GM23338 (cell line): Measurements from ENCODE around the gene TRAK1. TPM values are rescaled to one million over a fixed set of nuclear protein-coding genes. Genes with fewer than 3 reads are reported as not detected.

Experiments
- ATAC-seq: fragments of 200-7000 bp; cut with Tn5 transposase; 3 replicates; pipeline ENCODE4 v1.9.1; 2020
- DNase-seq: peaks from one replicate; pipeline ENCODE4 v3.0.0-alpha.2; 2015; ENCODE audit warnings: low spot score
- H2AFZ ChIP-seq: fragments of 200-600 bp; sonication (generic); 2 replicates; pipeline ENCODE4 v1.8.0; 2016; ENCODE audit warnings: antibody characterized with exemption, mild to moderate bottlenecking, moderate library complexity
- H3F3A ChIP-seq: fragments of 200-600 bp; sonication (generic); replicated peaks from 2 replicates; pipeline ENCODE4 v1.8.0; 2017; ENCODE audit warnings: antibody characterized with exemption, mixed run types, low read depth
- H3K27ac ChIP-seq: fragments of 200-600 bp; sonication (generic); 2 replicates; pipeline ENCODE4 v1.6.1; 2016; ENCODE audit warnings: low read depth
- H3K27me3 ChIP-seq: fragments of 200-600 bp; sonication (generic); 2 replicates; pipeline ENCODE4 v1.8.0; 2016; ENCODE audit warnings: mild to moderate bottlenecking, mixed run types, moderate library complexity; ENCODE audit not compliant: insufficient read depth
- H3K36me3 ChIP-seq: fragments of 200-600 bp; sonication (generic); 2 replicates; pipeline ENCODE4 v1.8.0; 2016; ENCODE audit warnings: mild to moderate bottlenecking; ENCODE audit not compliant: insufficient read depth
- H3K4me1 ChIP-seq: fragments of 200-600 bp; sonication (generic); 2 replicates; pipeline ENCODE4 v1.8.0; 2016; ENCODE audit warnings: mild to moderate bottlenecking, moderate library complexity; ENCODE audit not compliant: insufficient read depth
- H3K4me2 ChIP-seq: fragments of 200-600 bp; sonication (generic); 2 replicates; pipeline ENCODE4 v1.7.1; 2017; ENCODE audit warnings: mixed run types
- H3K4me3 ChIP-seq: fragments of 200-600 bp; sonication (generic); 2 replicates; pipeline ENCODE4 v1.6.1; 2016; ENCODE audit warnings: mixed run types
- H3K79me2 ChIP-seq: fragments of 200-600 bp; sonication (generic); replicated peaks from 2 replicates; pipeline ENCODE4 v1.8.0; 2017; ENCODE audit warnings: mild to moderate bottlenecking; ENCODE audit not compliant: insufficient read depth
- H3K9me2 ChIP-seq: fragments of 200-600 bp; sonication (generic); 2 replicates; pipeline ENCODE4 v1.8.0; 2017; ENCODE audit not compliant: insufficient read depth
- H4K20me1 ChIP-seq: fragments of 200-600 bp; sonication (generic); replicated peaks from 2 replicates; pipeline ENCODE4 v1.8.0; 2017; ENCODE audit warnings: mild to moderate bottlenecking; ENCODE audit not compliant: insufficient read depth
- H3K27ac Mint-ChIP-seq: 2 replicates; pipeline ENCODE4 v1.8.0; 2020; ENCODE audit warnings: inconsistent platforms, mild to moderate bottlenecking, moderate library complexity, mixed read lengths
- H3K27me3 Mint-ChIP-seq: 3 replicates; pipeline ENCODE4 v1.8.0; 2022; ENCODE audit warnings: low read depth, mild to moderate bottlenecking, moderate library complexity, mixed read lengths, inconsistent platforms; ENCODE audit not compliant: insufficient read depth, poor library complexity
- H3K36me3 Mint-ChIP-seq: 3 replicates; pipeline ENCODE4 v1.8.0; 2021; ENCODE audit warnings: low read depth, mild to moderate bottlenecking, inconsistent platforms, moderate library complexity, mixed read lengths
- H3K4me1 Mint-ChIP-seq: 3 replicates; pipeline ENCODE4 v1.8.0; 2020; ENCODE audit warnings: mild to moderate bottlenecking, inconsistent platforms, mixed read lengths
- H3K4me3 Mint-ChIP-seq: 3 replicates; pipeline ENCODE4 v1.8.0; 2021; ENCODE audit warnings: moderate library complexity, mild to moderate bottlenecking, inconsistent platforms, mixed read lengths
- H3K9me3 Mint-ChIP-seq: 3 replicates; pipeline ENCODE4 v1.8.0; 2020; ENCODE audit warnings: moderate library complexity, mild to moderate bottlenecking, inconsistent platforms, mixed read lengths
- CREB1 ChIP-seq: fragments of 250-450 bp; sonication (Bioruptor Pico); IDR thresholded peaks from 2 replicates; pipeline ENCODE4 v1.5.0; 2020; ENCODE audit warnings: low read depth, mild to moderate bottlenecking, moderate library complexity
- CTCF ChIP-seq, 2 experiments: fragments of 200-600 bp in 1 of 2; sonication (generic) in 1 of 2; conservative IDR thresholded peaks; 2 replicates each; pipeline versions ENCODE4 v1.5.1 to v1.6.1; 2016 to 2017; ENCODE audit warnings: antibody characterized with exemption in 2 of 2, low read depth in 2 of 2, mild to moderate bottlenecking in 2 of 2, moderate library complexity in 1 of 2
- ETS1 ChIP-seq: IDR thresholded peaks from 2 replicates; pipeline ENCODE4 v1.6.1; 2016; ENCODE audit warnings: antibody characterized with exemption
- EZH2 ChIP-seq: fragments of 200-600 bp; sonication (generic); IDR thresholded peaks from one replicate; pipeline ENCODE4 v1.8.0; 2017; ENCODE audit warnings: antibody characterized with exemption, mild to moderate bottlenecking, low read depth; ENCODE audit not compliant: unreplicated experiment
- EZH2phosphoT487 ChIP-seq: fragments of 200-600 bp; sonication (generic); IDR thresholded peaks from one replicate; pipeline ENCODE4 v1.8.1; 2018; ENCODE audit warnings: antibody characterized with exemption; ENCODE audit not compliant: unreplicated experiment
- JUNB ChIP-seq: IDR thresholded peaks from one replicate; pipeline ENCODE4 v1.6.1; 2016; ENCODE audit warnings: antibody characterized with exemption; ENCODE audit not compliant: unreplicated experiment
- NANOG ChIP-seq: IDR thresholded peaks from 2 replicates; pipeline ENCODE4 v1.6.1; 2016; ENCODE audit warnings: antibody characterized with exemption, borderline replicate concordance
- POLR2AphosphoS5 ChIP-seq: IDR thresholded peaks from 2 replicates; pipeline ENCODE4 v1.6.1; 2016; ENCODE audit warnings: antibody characterized with exemption, low read depth
- REST ChIP-seq: IDR thresholded peaks from one replicate; pipeline ENCODE4 v1.6.1; 2018; ENCODE audit warnings: antibody characterized with exemption; ENCODE audit not compliant: unreplicated experiment
- STAT1 ChIP-seq: IDR thresholded peaks from one replicate; pipeline ENCODE4 v1.6.1; 2016; ENCODE audit warnings: antibody characterized with exemption; ENCODE audit not compliant: unreplicated experiment
- ZNF114 ChIP-seq: fragments of 250-450 bp; sonication (Bioruptor Pico); IDR thresholded peaks from 2 replicates; pipeline ENCODE4 v1.5.0; 2020; ENCODE audit warnings: mild to moderate bottlenecking, moderate library complexity
- ZNF331 ChIP-seq: fragments of 250-450 bp; sonication (Bioruptor Pico); IDR thresholded peaks from 2 replicates; pipeline ENCODE4 v1.5.0; 2020; ENCODE audit warnings: low read depth, mild to moderate bottlenecking, moderate library complexity
- ZNF462 ChIP-seq: fragments of 250-450 bp; sonication (Bioruptor Pico); IDR thresholded peaks from 2 replicates; pipeline ENCODE4 v1.5.0; 2020; ENCODE audit warnings: mild to moderate bottlenecking, moderate library complexity
- polyA plus RNA-seq: library from polyadenylated mRNA; unstranded; fragments of >200 nt; fragmentation: Nextera tagmentation; extraction: Ambion mirVana; gene quantifications from 2 replicates; pipeline ENCODE4 v1.2.1, GENCODE V29; 2016
- total RNA-seq: library from RNA; depleted of rRNA; stranded (reverse); fragments of >200 nt; shearing (Covaris generic); gene quantifications from 2 replicates; pipeline ENCODE4 v1.2.3, GENCODE V29; 2014

The TRAK1 gene
- total and polyA plus RNA-seq, 2 experiments from 2014 or later = 13.4 to 47.4 TPM

DNA sequence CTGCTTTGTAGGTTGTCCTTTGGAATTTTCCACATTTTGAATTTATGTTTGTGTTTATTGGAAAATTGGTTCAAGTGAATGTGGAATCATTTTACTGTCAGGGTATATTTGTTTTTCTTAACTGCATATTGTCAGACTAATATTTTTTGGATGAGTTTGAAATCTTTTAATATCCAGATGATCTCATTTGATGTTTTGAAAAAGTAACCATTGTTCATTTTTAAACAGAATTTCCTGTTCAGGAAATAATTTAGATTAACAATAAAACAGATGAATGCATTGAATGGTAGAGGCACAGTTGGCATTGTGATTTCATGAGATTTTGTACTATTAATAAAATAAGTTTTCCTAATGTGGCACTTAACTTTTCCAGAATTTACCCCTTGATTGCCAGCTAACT, 15.5 kb downstream of the TRAK1 start:
- peaks cover 24% of the 10 kb centered on the region for H3K9me3 Mint-ChIP-seq
- H3K27me3 Mint-ChIP-seq = peaks cover 7% of the 10 kb centered on the region
- H3K4me3 Mint-ChIP-seq = no peak overlapping the region
- peaks cover 29% of the 10 kb centered on the region for H3K36me3 Mint-ChIP-seq
- H3K79me2 ChIP-seq = no peaks in the 10 kb centered on the region
- peaks cover 6% of the 10 kb centered on the region; the same call in 1 of the 2 replicates for H3K36me3 ChIP-seq
- H2AFZ ChIP-seq = no peak overlapping the region
- no peaks in the 10 kb centered on the region for H3K27me3 ChIP-seq
- H3K9me2 ChIP-seq = no peaks in the 10 kb centered on the region
- H3K4me1 ChIP-seq = no peaks in the 10 kb centered on the region
- H3K27ac ChIP-seq = no peak overlapping the region
- no peaks in the 10 kb centered on the region for H3F3A ChIP-seq
- H4K20me1 ChIP-seq = no peaks in the 10 kb centered on the region
- DNase-seq = no peak
- H3K4me3 ChIP-seq = no peak overlapping the region
- H3K27ac Mint-ChIP-seq = no peak overlapping the region
- H3K4me2 ChIP-seq = no peak overlapping the region
- TF ChIP-seq CTCF (conservative IDR thresholded peaks at IDR 0.05; ENCODE audit: low read depth in 2 of 2) (no peak), NANOG (no peak), POLR2AphosphoS5 (no peak), JUNB (no peak), REST (no peak), ETS1 (no peak), CREB1 (no peak), EZH2phosphoT487 (no peak), ZNF114 (CRISPR knock-in tag) (no peak), STAT1 (no peak), ZNF462 (CRISPR knock-in tag) (no peak), ZNF331 (no peak), EZH2 (no peak)
- no peak for ATAC-seq
- no peaks in the 10 kb centered on the region for H3K4me1 Mint-ChIP-seq
